NCI-H1417 treated with DMSO at 0.1 percent for 48 hours (cell line): ENCODE results near the gene ATP9B.

Experiments used
- DNase-seq: peaks from one replicate; lab custom pipeline; 2025; lab: John Stamatoyannopoulos, UW

ATP9B gene

GRCh38 chr18:79426376-79427300 lies 357.4 kb downstream of the ATP9B start:
- no peak for DNase-seq

- no peak for DNase-seq
Measured at GRCh38 chr18:79427368-79428225, 358.4 kb downstream of the ATP9B start.
